A549 (cell line): ENCODE results near the gene KLHL2. TPM values are rescaled to one million over a fixed set of nuclear protein-coding genes. Genes with fewer than 3 reads are reported as not detected.

ENCODE experiments used
- ATAC-seq, 2 experiments: fragments of 200-7000 bp in 1 of 2; fragments of >200 bp in 1 of 2; cut with Nextera tagmentation in 1 of 2; cut with Tn5 transposase in 1 of 2; 3 replicates each; pipeline versions ENCODE4 v1.8.0 to v1.9.1; 2018 to 2020; ENCODE audit warnings: mild to moderate bottlenecking in 1 of 2, moderate library complexity in 1 of 2
- CTCF ChIA-PET: fragments of 300-600 bp; sonication (Branson Sonifier 250); formaldehyde crosslinking; extraction: SDS; loops from one replicate; lab custom pipeline; 2021; ENCODE audit warnings: antibody characterized with exemption, inconsistent platforms; lab: Yijun Ruan, JAX
- POLR2A ChIA-PET: fragments of 350-600 bp; formaldehyde crosslinking; extraction: SDS; loops from one replicate; lab custom pipeline; 2021; ENCODE audit warnings: antibody characterized with exemption, inconsistent platforms; lab: Yijun Ruan, JAX
- DNase-seq, 2 experiments: peaks; one replicate each; pipeline versions ENCODE4 v3.0.0 to v3.0.0-alpha.2; 2011 to 2016; ENCODE audit warnings: low read depth in 1 of 2, low spot score in 1 of 2
- FAIRE-seq: peaks from 2 replicates; lab custom pipeline; 2011; peaks lifted over from hg19 to GRCh38; lab: Jason Lieb, UNC
- H3K27ac ChIP-seq, 2 experiments: fragments of >200 bp; sonication (Bioruptor Twin); formaldehyde crosslinking; 3 replicates each; pipeline ENCODE4 v1.5.1; 2016 to 2017
- H3K4me1 ChIP-seq: fragments of >200 bp; sonication (Bioruptor Twin); formaldehyde crosslinking; 3 replicates; pipeline ENCODE4 v1.6.1; 2016
- H3K4me2 ChIP-seq: fragments of >200 bp; sonication (Bioruptor Twin); formaldehyde crosslinking; 3 replicates; pipeline ENCODE4 v1.6.1; 2016
- H3K4me3 ChIP-seq: fragments of >200 bp; sonication (Bioruptor Twin); formaldehyde crosslinking; 3 replicates; pipeline ENCODE4 v1.5.1; 2016
- H3K9me3 ChIP-seq: fragments of >200 bp; sonication (Bioruptor Twin); formaldehyde crosslinking; 3 replicates; pipeline ENCODE4 v1.6.1; 2016
- BHLHE40 ChIP-seq: IDR thresholded peaks from 2 replicates; pipeline ENCODE4 v1.6.1; 2012; ENCODE audit warnings: low read depth, low read length, inconsistent platforms
- CBX2 ChIP-seq: fragments of 200-600 bp; sonication (generic); IDR thresholded peaks from 2 replicates; pipeline ENCODE4 v1.6.1; 2016; ENCODE audit warnings: low read depth, mild to moderate bottlenecking, borderline replicate concordance
- E2F6 ChIP-seq: IDR thresholded peaks from 2 replicates; pipeline ENCODE4 v1.6.1; 2012; ENCODE audit warnings: low read depth, borderline replicate concordance
- EHF ChIP-seq: fragments of 250-450 bp; sonication (Bioruptor Pico); IDR thresholded peaks from 2 replicates; pipeline ENCODE4 v1.5.0; 2020; ENCODE audit warnings: mild to moderate bottlenecking
- EHMT2 ChIP-seq: fragments of 200-600 bp; sonication (generic); IDR thresholded peaks from 2 replicates; pipeline ENCODE4 v1.6.1; 2016; ENCODE audit warnings: antibody characterized with exemption, low read depth, mild to moderate bottlenecking, moderate library complexity
- ESRRA ChIP-seq: fragments of 150-350 bp; IDR thresholded peaks from 2 replicates; pipeline ENCODE4 v1.6.1; 2014; ENCODE audit warnings: mild to moderate bottlenecking, low read length, borderline replicate concordance
- FOSL2 ChIP-seq, 2 experiments: fragments of 450-650 bp in 1 of 2; fragments of >200 bp in 1 of 2; sonication (Bioruptor Twin) in 1 of 2; formaldehyde crosslinking; IDR thresholded peaks; 2 replicates each; pipeline versions ENCODE4 v1.5.0 to v1.6.1; 2016 to 2020; ENCODE audit warnings: mild to moderate bottlenecking in 1 of 2, moderate library complexity in 1 of 2
- FOXS1 ChIP-seq: fragments of 250-450 bp; sonication (Bioruptor Pico); IDR thresholded peaks from 2 replicates; pipeline ENCODE4 v1.5.0; 2020; ENCODE audit warnings: mild to moderate bottlenecking, moderate library complexity
- GATA3 ChIP-seq: IDR thresholded peaks from 2 replicates; pipeline ENCODE4 v1.6.1; 2012; ENCODE audit warnings: borderline replicate concordance
- HOXB13 ChIP-seq: fragments of 250-450 bp; sonication (Bioruptor Pico); IDR thresholded peaks from 2 replicates; pipeline ENCODE4 v1.5.0; 2020; ENCODE audit warnings: low read depth, mild to moderate bottlenecking, moderate library complexity
- KDM5A ChIP-seq: fragments of 200-600 bp; sonication (generic); IDR thresholded peaks from 2 replicates; pipeline ENCODE4 v1.6.1; 2016; ENCODE audit warnings: antibody characterized with exemption, mild to moderate bottlenecking
- MAZ ChIP-seq: fragments of 150-350 bp; IDR thresholded peaks from 2 replicates; pipeline ENCODE4 v1.6.1; 2014; ENCODE audit warnings: antibody characterized with exemption, low read depth, low read length, borderline replicate concordance
- NFE2L2 ChIP-seq: fragments of 150-350 bp; conservative IDR thresholded peaks from 2 replicates; pipeline ENCODE4 v1.6.1; 2014; ENCODE audit warnings: low read length
- PHF8 ChIP-seq: fragments of 200-600 bp; sonication (generic); IDR thresholded peaks from 2 replicates; pipeline ENCODE4 v1.6.1; 2016; ENCODE audit warnings: low read depth, mild to moderate bottlenecking, antibody characterized with exemption, moderate library complexity, borderline replicate concordance
- POLR2AphosphoS2 ChIP-seq: conservative IDR thresholded peaks from 2 replicates; pipeline ENCODE4 v1.6.1; 2012; ENCODE audit warnings: low read length, improper control_type of control experiment, inconsistent platforms
- RAD21 ChIP-seq, 2 experiments: fragments of >200 bp in 1 of 2; sonication (Bioruptor Twin) in 1 of 2; formaldehyde crosslinking in 1 of 2; IDR thresholded peaks in 1 of 2; conservative IDR thresholded peaks in 1 of 2; 2 replicates in 1 of 2; 3 replicates in 1 of 2; pipeline ENCODE4 v1.6.1; 2012 to 2018; ENCODE audit warnings: inconsistent platforms in 1 of 2
- REST ChIP-seq: fragments of 200-600 bp; sonication (generic); IDR thresholded peaks from 2 replicates; pipeline ENCODE4 v1.6.1; 2016; ENCODE audit warnings: antibody characterized with exemption, mild to moderate bottlenecking, moderate library complexity
- SMC3 ChIP-seq: fragments of >200 bp; sonication (Bioruptor Twin); formaldehyde crosslinking; IDR thresholded peaks from 3 replicates; pipeline ENCODE4 v1.6.1; 2018; ENCODE audit warnings: inconsistent platforms
- TFCP2L1 ChIP-seq: fragments of 250-450 bp; sonication (Bioruptor Pico); IDR thresholded peaks from 2 replicates; pipeline ENCODE4 v1.5.0; 2021; ENCODE audit warnings: mild to moderate bottlenecking
- WGBS: methylation state at CpG from one replicate; pipeline ENCODE4 v1.1.6; 2017; ENCODE audit errors: missing lambda C conversion rate; 5-methylcytosine and 5-hydroxymethylcytosine counted together
- polyA plus RNA-seq, 4 experiments: library from polyadenylated mRNA; depleted of rRNA in 3 of 4; stranded (reverse); fragments of >200 nt; fragmentation: RNase III in 1 of 4; extraction: RNeasy Plus Mini Kit Qiagen cat#74134 plus additional on column Dnase treatment in 1 of 4; gene quantifications; 2 replicates in 3 of 4; 3 replicates in 1 of 4; pipeline ENCODE4 v1.2.3, GENCODE V29; 2011 to 2017
- TF ChIP-seq, protein P1 (sequence below): fragments of >200 bp; sonication (Bioruptor Twin); formaldehyde crosslinking; IDR thresholded peaks from 3 replicates; pipeline ENCODE4 v1.6.1; 2016
- TF ChIP-seq, protein P2 (sequence below): IDR thresholded peaks from 2 replicates; pipeline ENCODE4 v1.6.1; 2012

Gene KLHL2
- polyA plus RNA-seq, 2 of the 4 experiments (the other 2 are of a cell fraction): 13.6 to 21.6 TPM

- FAIRE-seq: no peak
- Histone ChIP-seq H3K4me3 (no peak overlapping the region), H3K27ac (no peak overlapping the region), H3K4me1 (peaks cover under 1% of the 10 kb centered on the region; the same call in 1 of the 3 replicates), H3K4me2 (no peak overlapping the region), H3K9me3 (no peaks in the 10 kb centered on the region)
- TF ChIP-seq RAD21 (conservative IDR thresholded peaks at IDR 0.05 in 1 of 2, IDR thresholded peaks at IDR 0.05 in 1 of 2) (no peak), E2F6 (no peak), TFCP2L1 (CRISPR knock-in tag) (no peak), MAZ (no peak), ESRRA (no peak), KDM5A (no peak), CBX2 (no peak), FOSL2 (IDR thresholded peaks at IDR 0.05) (no peak), FOSL2 (CRISPR knock-in tag; IDR thresholded peaks at IDR 0.05) (no peak), HOXB13 (CRISPR knock-in tag) (no peak), FOXS1 (no peak), REST (no peak), PHF8 (no peak)
- ChIA-PET POLR2A (no interaction called here), CTCF (interaction anchor here (0.7 kb wide), 1 partner anchor 130 kb away, joined by 3 read pairs; no protein-coding TSS in a partner anchor)
- 87% methylated on average over 2 of the region's 2 CpGs for WGBS
- DNase-seq: no peak
- ATAC-seq: no peak
These were observed 86.7 kb downstream of the KLHL2 start for GRCh38 chr4:165293927-165294649.

- POLR2A ChIA-PET: no interaction called here
These were observed 87.5 kb downstream of the KLHL2 start for GRCh38 chr4:165294907-165295306.

DNA sequence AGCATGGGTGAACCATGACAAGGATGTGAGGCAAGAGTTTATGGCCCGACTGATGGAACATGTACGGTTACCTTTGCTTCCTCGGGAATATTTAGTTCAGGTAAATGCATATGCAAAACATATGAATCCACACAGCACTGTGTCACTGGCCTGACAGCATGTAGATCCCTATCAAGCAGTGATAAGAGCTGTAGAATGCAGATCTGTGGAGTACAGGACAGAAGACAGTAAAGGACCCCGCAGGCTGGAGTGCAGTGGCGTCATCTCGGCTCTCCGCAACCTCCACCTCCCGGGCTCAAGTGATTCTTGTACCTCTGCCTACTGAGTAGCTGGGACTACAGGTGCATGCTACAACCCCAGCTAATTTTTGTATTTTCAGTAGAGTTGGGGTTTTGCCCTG is 90.3 kb downstream of the KLHL2 start:
- no peak overlapping the region for H3K4me3 ChIP-seq
- H3K27ac ChIP-seq: no peak overlapping the region
- no peak for ATAC-seq
- H3K4me1 ChIP-seq: peaks cover 3% of the 10 kb centered on the region; the same call in 1 of the 3 replicates
- no peak for DNase-seq
- ChIA-PET CTCF (interaction anchor here (0.6 kb wide), 1 partner anchor 129 kb away, joined by 6 read pairs; no protein-coding TSS in a partner anchor), POLR2A (no interaction called here)
- WGBS: 94% methylated on average over 8 of the region's 8 CpGs
- H3K4me2 ChIP-seq: no peak overlapping the region
- H3K9me3 ChIP-seq: no peaks in the 10 kb centered on the region
- no peak for FAIRE-seq
- TF ChIP-seq BHLHE40 (no peak), TFCP2L1 (CRISPR knock-in tag) (no peak), NFE2L2 (no peak), POLR2AphosphoS2 (no peak), EHMT2 (no peak), REST (no peak), FOSL2 (IDR thresholded peaks at IDR 0.05) (no peak), FOSL2 (CRISPR knock-in tag; IDR thresholded peaks at IDR 0.05) (no peak)
- TF ChIP-seq, protein P1, sequence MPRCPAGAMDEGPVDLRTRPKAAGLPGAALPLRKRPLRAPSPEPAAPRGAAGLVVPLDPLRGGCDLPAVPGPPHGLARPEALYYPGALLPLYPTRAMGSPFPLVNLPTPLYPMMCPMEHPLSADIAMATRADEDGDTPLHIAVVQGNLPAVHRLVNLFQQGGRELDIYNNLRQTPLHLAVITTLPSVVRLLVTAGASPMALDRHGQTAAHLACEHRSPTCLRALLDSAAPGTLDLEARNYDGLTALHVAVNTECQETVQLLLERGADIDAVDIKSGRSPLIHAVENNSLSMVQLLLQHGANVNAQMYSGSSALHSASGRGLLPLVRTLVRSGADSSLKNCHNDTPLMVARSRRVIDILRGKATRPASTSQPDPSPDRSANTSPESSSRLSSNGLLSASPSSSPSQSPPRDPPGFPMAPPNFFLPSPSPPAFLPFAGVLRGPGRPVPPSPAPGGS: no peak

More at GRCh38 chr4:165294907-165295306, 87.5 kb downstream of the KLHL2 start:
- TF ChIP-seq, protein P2, sequence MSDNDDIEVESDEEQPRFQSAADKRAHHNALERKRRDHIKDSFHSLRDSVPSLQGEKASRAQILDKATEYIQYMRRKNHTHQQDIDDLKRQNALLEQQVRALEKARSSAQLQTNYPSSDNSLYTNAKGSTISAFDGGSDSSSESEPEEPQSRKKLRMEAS: no peak
- TF ChIP-seq GATA3: no peak
- no peak for TF ChIP-seq POLR2AphosphoS2
- TF ChIP-seq EHMT2: no peak
- TF ChIP-seq EHF (CRISPR knock-in tag): no peak
- no peak for TF ChIP-seq SMC3
- TF ChIP-seq CBX2: no peak
- TF ChIP-seq, all 56 proteins: peak for 0
- Histone ChIP-seq H3K4me2 (no peak overlapping the region), H3K27ac (no peak overlapping the region), H3K4me1 (no peaks in the 10 kb centered on the region), H3K4me3 (no peak overlapping the region), H3K9me3 (no peaks in the 10 kb centered on the region)
- no peak for FAIRE-seq
- CTCF ChIA-PET: no interaction called here
- WGBS: 78% methylated on average over 5 of the region's 5 CpGs
- DNase-seq: no peak
- ATAC-seq: no peak
